Right forelimb (tissue), 1 donor: ENCODE data around the gene ZNF665.
"Not testable (repeated sequence)": the region's sequence is repeated elsewhere in the genome, so short reads cannot be mapped to it uniquely, and the experiment has no call there.

Source experiments
- DNase-seq: peaks from one replicate; pipeline ENCODE4 v3.0.0-alpha.2; 2018

Gene ZNF665

GRCh38 chr19:53156850-53157249 lies 36.3 kb downstream of the ZNF665 start:
- DNase-seq: no peak

GRCh38 chr19:53147645-53148044 lies 45.5 kb downstream of the ZNF665 start:
- DNase-seq: no peak

GRCh38 chr19:53140351-53140750 lies 52.8 kb downstream of the ZNF665 start:
- DNase-seq: no peak

GRCh38 chr19:53136432-53136831 lies 56.7 kb downstream of the ZNF665 start:
- DNase-seq: no peak

- peak; percentile 92 for DNase-seq
Observed at GRCh38 chr19:53132141-53132991, 60.8 kb downstream of the ZNF665 start, which contains the start of gene ZNF415. Gene ZNF415 (minus strand): TSS chr19:53132910. CDS start chr19:53122676, 10,234 bp downstream.

GRCh38 chr19:53131727-53132126 lies 61.4 kb downstream of the ZNF665 start:
- DNase-seq: no peak

- no peak for DNase-seq
Observed at GRCh38 chr19:53131085-53131590, 62.0 kb downstream of the ZNF665 start.

GRCh38 chr19:53130506-53130905 lies 62.7 kb downstream of the ZNF665 start:
- DNase-seq: no peak

GRCh38 chr19:53126733-53127526 lies 66.2 kb downstream of the ZNF665 start:
- not testable (repeated sequence) for DNase-seq

- DNase-seq: no peak
Observed at GRCh38 chr19:53123400-53123799, 69.8 kb downstream of the ZNF665 start.
